H1 (cell line): ENCODE data around the gene NPIPA5. TPM values are rescaled to one million over a fixed set of nuclear protein-coding genes. Genes with fewer than 3 reads are reported as not detected.

Experiments
- CTCF ChIA-PET: fragments of 300-600 bp; sonication (Branson Sonifier 250); formaldehyde crosslinking; loops from one replicate; lab custom pipeline; 2021; ENCODE audit not compliant: partially characterized antibody; lab: Charles Lee
- POLR2A ChIA-PET: fragments of 300-600 bp; sonication (Branson Sonifier 250); formaldehyde crosslinking; loops from one replicate; lab custom pipeline; 2021; ENCODE audit warnings: inconsistent platforms; ENCODE audit not compliant: partially characterized antibody; lab: Charles Lee
- DNase-seq, 2 experiments: peaks; one replicate each; pipeline versions ENCODE4 v3.0.0 to v3.0.0-alpha.2; 2010 to 2022; ENCODE audit warnings: low spot score in 2 of 2, low read depth in 1 of 2, mixed read lengths in 1 of 2
- FAIRE-seq: peaks from 2 replicates; lab custom pipeline; 2011; peaks lifted over from hg19 to GRCh38; lab: Jason Lieb, UNC
- H2AFZ ChIP-seq: 2 replicates; pipeline ENCODE4 v1.8.1; 2012; ENCODE audit warnings: low read length, inconsistent platforms
- H2AK5ac ChIP-seq: 2 replicates; pipeline ENCODE4 v1.6.1; 2013; ENCODE audit warnings: low read depth, low read length
- H2BK120ac ChIP-seq: replicated peaks from 2 replicates; pipeline ENCODE3; 2013; ENCODE audit warnings: low read depth, low read length, inconsistent platforms
- H2BK12ac ChIP-seq: 2 replicates; pipeline ENCODE4 v1.6.1; 2013; ENCODE audit warnings: low read depth, low read length
- H2BK15ac ChIP-seq: 2 replicates; pipeline ENCODE4 v1.6.1; 2013; ENCODE audit warnings: low read length
- H2BK20ac ChIP-seq: 2 replicates; pipeline ENCODE4 v1.6.1; 2013; ENCODE audit warnings: low read length
- H2BK5ac ChIP-seq: 2 replicates; pipeline ENCODE4 v1.6.1; 2013; ENCODE audit warnings: low read depth, low read length
- H3K14ac ChIP-seq: 2 replicates; pipeline ENCODE4 v1.6.1; 2013; ENCODE audit warnings: inconsistent platforms; ENCODE audit not compliant: insufficient read length
- H3K18ac ChIP-seq: 2 replicates; pipeline ENCODE4 v1.6.1; 2013; ENCODE audit warnings: low read length; ENCODE audit errors: extremely low read depth
- H3K23ac ChIP-seq: 2 replicates; pipeline ENCODE4 v1.6.1; 2013; ENCODE audit warnings: inconsistent platforms; ENCODE audit not compliant: insufficient read length
- H3K23me2 ChIP-seq: 2 replicates; pipeline ENCODE4 v1.6.1; 2013; ENCODE audit warnings: low read depth, low read length
- H3K27ac ChIP-seq: 2 replicates; pipeline ENCODE4 v1.6.1; 2011; ENCODE audit warnings: low read depth, low read length, inconsistent platforms
- H3K27me3 ChIP-seq, 4 experiments: replicated peaks in 1 of 4; 1 replicate in 1 of 4; 2 replicates in 3 of 4; pipeline versions ENCODE4 v1.6.1 to v1.8.1; 2011 to 2013; ENCODE audit warnings: low read length in 3 of 4, mild to moderate bottlenecking in 3 of 4, inconsistent platforms in 2 of 4, mixed read lengths in 2 of 4, moderate library complexity in 1 of 4; ENCODE audit not compliant: control insufficient read depth in 3 of 4, insufficient read depth in 3 of 4; ENCODE audit errors: extremely low read depth in 1 of 4
- H3K36me3 ChIP-seq, 4 experiments: 2 replicates each; pipeline versions ENCODE4 v1.6.1 to v1.8.1; 2011 to 2013; ENCODE audit warnings: mild to moderate bottlenecking in 4 of 4, low read length in 3 of 4, moderate library complexity in 2 of 4, control low read depth in 1 of 4, inconsistent platforms in 1 of 4; ENCODE audit not compliant: insufficient read depth in 4 of 4, control insufficient read depth in 2 of 4
- H3K4ac ChIP-seq: replicated peaks from 2 replicates; pipeline ENCODE3; 2013; ENCODE audit warnings: low read length, low read depth, mixed read lengths, inconsistent platforms; ENCODE audit not compliant: insufficient read length
- H3K4me1 ChIP-seq, 4 experiments: replicated peaks in 1 of 4; 1 replicate in 1 of 4; 2 replicates in 3 of 4; pipeline versions ENCODE4 v1.6.1 to v1.8.1; 2011 to 2013; ENCODE audit warnings: low read length in 3 of 4, inconsistent platforms in 2 of 4, mixed read lengths in 1 of 4; ENCODE audit not compliant: insufficient read depth in 4 of 4, control insufficient read depth in 3 of 4
- H3K4me2 ChIP-seq, 2 experiments: 2 replicates each; pipeline versions ENCODE4 v1.6.1 to v1.8.1; 2011 to 2013; ENCODE audit warnings: low read depth in 2 of 2, low read length in 2 of 2, control low read depth in 1 of 2, inconsistent platforms in 1 of 2, mild to moderate bottlenecking in 1 of 2; ENCODE audit not compliant: insufficient read depth in 1 of 2
- H3K4me3 ChIP-seq, 4 experiments: fragments of 200-600, 300-600 bp in 1 of 4; sonication (generic), shearing (Covaris generic), sonication (Bioruptor Twin) in 1 of 4; 2 replicates each; pipeline versions ENCODE4 v1.5.1 to v1.8.1; 2011 to 2016; ENCODE audit warnings: low read length in 4 of 4, low read depth in 3 of 4, control low read depth in 2 of 4, inconsistent platforms in 2 of 4, mild to moderate bottlenecking in 2 of 4, mixed read lengths in 1 of 4, moderate library complexity in 1 of 4; ENCODE audit not compliant: insufficient read depth in 2 of 4; ENCODE audit errors: extremely low read depth in 1 of 4
- H3K56ac ChIP-seq: replicated peaks from 2 replicates; pipeline ENCODE3; 2013; ENCODE audit warnings: low read depth, mild to moderate bottlenecking, mixed read lengths, low read length, inconsistent platforms; ENCODE audit not compliant: insufficient read length
- H3K79me1 ChIP-seq: 2 replicates; pipeline ENCODE4 v1.6.1; 2013; ENCODE audit warnings: low read depth, low read length, control low read depth
- H3K79me2 ChIP-seq, 2 experiments: 2 replicates each; pipeline versions ENCODE4 v1.6.1 to v1.8.1; 2012 to 2013; ENCODE audit warnings: low read length in 2 of 2, mild to moderate bottlenecking in 2 of 2, inconsistent platforms in 1 of 2; ENCODE audit not compliant: insufficient read depth in 2 of 2, control insufficient read depth in 1 of 2
- H3K9ac ChIP-seq, 4 experiments: replicated peaks in 1 of 4; 1 replicate in 1 of 4; 2 replicates in 3 of 4; pipeline versions ENCODE4 v1.6.1 to v1.8.1; 2011 to 2013; ENCODE audit warnings: low read depth in 3 of 4, low read length in 3 of 4, control low read depth in 2 of 4, mild to moderate bottlenecking in 2 of 4, moderate library complexity in 2 of 4, inconsistent platforms in 1 of 4; ENCODE audit errors: extremely low read depth in 1 of 4
- H3K9me3 ChIP-seq, 2 experiments: 2 replicates each; pipeline versions ENCODE4 v1.6.1 to v1.8.1; 2012 to 2013; ENCODE audit warnings: mild to moderate bottlenecking in 2 of 2, moderate library complexity in 2 of 2, control low read depth in 1 of 2, inconsistent platforms in 1 of 2, low read depth in 1 of 2, low read length in 1 of 2, mixed read lengths in 1 of 2; ENCODE audit not compliant: insufficient read depth in 2 of 2
- H4K20me1 ChIP-seq, 2 experiments: replicated peaks in 1 of 2; 2 replicates each; pipeline versions ENCODE3 to v1.8.1; 2011 to 2013; ENCODE audit warnings: inconsistent platforms in 2 of 2, low read length in 2 of 2, mild to moderate bottlenecking in 1 of 2; ENCODE audit not compliant: insufficient read depth in 2 of 2, control insufficient read depth in 1 of 2
- H4K5ac ChIP-seq: 2 replicates; pipeline ENCODE4 v1.6.1; 2013; ENCODE audit warnings: low read length, low read depth, mixed read lengths, inconsistent platforms; ENCODE audit not compliant: insufficient read length
- H4K8ac ChIP-seq: 2 replicates; pipeline ENCODE4 v1.8.0; 2013; ENCODE audit warnings: mild to moderate bottlenecking, moderate library complexity, low read length, inconsistent platforms; ENCODE audit not compliant: insufficient read depth; ENCODE audit errors: extremely low read depth
- H4K91ac ChIP-seq: replicated peaks from 2 replicates; pipeline ENCODE3; 2013; ENCODE audit warnings: low read length, mixed read lengths, inconsistent platforms; ENCODE audit not compliant: insufficient read length
- ASH2L ChIP-seq: fragments of 200-600, 300-600 bp; sonication (generic); IDR thresholded peaks from one replicate; pipeline ENCODE4 v1.7.1; 2017; ENCODE audit warnings: low read length
- ATF3 ChIP-seq: IDR thresholded peaks from 2 replicates; pipeline ENCODE4 v1.6.1; 2011; ENCODE audit warnings: low read depth, mild to moderate bottlenecking, low read length; ENCODE audit not compliant: insufficient read depth
- CHD1 ChIP-seq: IDR thresholded peaks from 2 replicates; pipeline ENCODE4 v1.6.1; 2012; ENCODE audit warnings: low read depth, low read length, improper control_type of control experiment
- RAD21 ChIP-seq, 2 experiments: IDR thresholded peaks in 1 of 2; conservative IDR thresholded peaks in 1 of 2; 2 replicates each; pipeline ENCODE4 v1.6.1; 2011; ENCODE audit warnings: low read depth in 2 of 2, low read length in 2 of 2, improper control_type of control experiment in 1 of 2, inconsistent platforms in 1 of 2, mild to moderate bottlenecking in 1 of 2, moderate library complexity in 1 of 2
- SIX5 ChIP-seq: IDR thresholded peaks from 2 replicates; pipeline ENCODE4 v1.6.1; 2011; ENCODE audit warnings: mild to moderate bottlenecking, low read depth, low read length
- WGBS, 2 experiments: shearing (Covaris generic) in 1 of 2; methylation state at CpG; one replicate each; pipeline versions ENCODE4 v1.1.6 to v1.1.7; 2013 to 2015; ENCODE audit warnings: low lambda C conversion rate in 2 of 2, mixed read lengths in 2 of 2, inconsistent platforms in 1 of 2, low coverage in 1 of 2, missing lambda C conversion rate in 1 of 2; ENCODE audit not compliant: insufficient replicate concordance in 2 of 2, insufficient coverage in 1 of 2, insufficient read length in 1 of 2; ENCODE audit errors: extremely low coverage in 1 of 2, missing lambda C conversion rate in 1 of 2; 5-methylcytosine and 5-hydroxymethylcytosine counted together
- polyA plus RNA-seq, 7 experiments: library from polyadenylated mRNA; depleted of rRNA in 3 of 7; stranded (reverse) in 5 of 7; unstranded in 2 of 7; fragments of >200 nt in 5 of 7; fragments of 200-250 nt in 2 of 7; gene quantifications; 1 replicate in 5 of 7; 2 replicates in 1 of 7; 4 replicates in 1 of 7; pipeline versions ENCODE4 v1.2.1 to v1.2.3, GENCODE V29; 2011 to 2013; ENCODE audit warnings: missing spikeins in 2 of 7, mixed read lengths in 2 of 7
- total RNA-seq: library from RNA; stranded (reverse); fragmentation: NEBNext Ultra II Directional; extraction: Animal tissue kit (Norgen Biotek cat#: 25700); gene quantifications from 2 replicates; pipeline ENCODE4 v1.2.1, GENCODE V29; 2021
- TF ChIP-seq, protein P1 (sequence below), 3 experiments: IDR thresholded peaks; 1 replicate in 2 of 3; 2 replicates in 1 of 3; pipeline versions ENCODE4 v1.5.1 to v1.6.1; 2011; ENCODE audit warnings: low read length in 3 of 3, mild to moderate bottlenecking in 3 of 3, inconsistent platforms in 2 of 3, low read depth in 1 of 3, moderate library complexity in 1 of 3; ENCODE audit not compliant: insufficient read depth in 1 of 3; ENCODE audit errors: control extremely low read depth in 1 of 3

The NPIPA5 gene
- total and polyA plus RNA-seq, 2 of the 8 experiments (the other 6 are each of a cell fraction or from before 2014, with no cell fraction given): 0.61 to 4.1 TPM

- Histone ChIP-seq H2BK12ac (no peak overlapping the region), H3K27me3 (no peaks in the 10 kb centered on the region), H3K14ac (no peak overlapping the region), H3K9me3 (no peaks in the 10 kb centered on the region), H2BK20ac (no peak overlapping the region), H3K56ac (no peak overlapping the region), H2AK5ac (no peak overlapping the region), H3K18ac (no peak overlapping the region), H3K23me2 (no peaks in the 10 kb centered on the region), H3K23ac (no peak overlapping the region), H4K91ac (no peak overlapping the region), H3K4ac (no peak overlapping the region), H2BK120ac (no peak overlapping the region), H3K9ac (no peak overlapping the region), H4K5ac (no peak overlapping the region), H3K36me3 (no peaks in the 10 kb centered on the region), H3K4me1 (no peaks in the 10 kb centered on the region), H3K79me1 (no peaks in the 10 kb centered on the region), H3K79me2 (no peaks in the 10 kb centered on the region), H2AFZ (no peak overlapping the region), H4K20me1 (no peaks in the 10 kb centered on the region), H4K8ac (no peak overlapping the region), H3K4me3 (no peak overlapping the region), H3K4me2 (no peak overlapping the region; a peak in 1 of 4 replicates), H3K27ac (no peak overlapping the region), H2BK5ac (no peak overlapping the region), H2BK15ac (no peak overlapping the region)
- ChIA-PET CTCF (interaction anchor here (0.6 to 4.8 kb wide), 9 partner anchors 9 to 123 kb away, joined by 3 to 14 read pairs (median 4); no protein-coding TSS in a partner anchor), POLR2A (no interaction called here)
- DNase-seq (no peak), FAIRE-seq (no peak)
- TF ChIP-seq CHD1 (no peak), ATF3 (no peak), ASH2L (no peak), RAD21 (IDR thresholded peaks at IDR 0.05 in 1 of 2, conservative IDR thresholded peaks at IDR 0.05 in 1 of 2; ENCODE audit: low read depth in 2 of 2, low read length in 2 of 2) (peak; percentile 42 to 45; a peak in 3 of 4 replicates), SIX5 (no peak)
- TF ChIP-seq, protein P1, sequence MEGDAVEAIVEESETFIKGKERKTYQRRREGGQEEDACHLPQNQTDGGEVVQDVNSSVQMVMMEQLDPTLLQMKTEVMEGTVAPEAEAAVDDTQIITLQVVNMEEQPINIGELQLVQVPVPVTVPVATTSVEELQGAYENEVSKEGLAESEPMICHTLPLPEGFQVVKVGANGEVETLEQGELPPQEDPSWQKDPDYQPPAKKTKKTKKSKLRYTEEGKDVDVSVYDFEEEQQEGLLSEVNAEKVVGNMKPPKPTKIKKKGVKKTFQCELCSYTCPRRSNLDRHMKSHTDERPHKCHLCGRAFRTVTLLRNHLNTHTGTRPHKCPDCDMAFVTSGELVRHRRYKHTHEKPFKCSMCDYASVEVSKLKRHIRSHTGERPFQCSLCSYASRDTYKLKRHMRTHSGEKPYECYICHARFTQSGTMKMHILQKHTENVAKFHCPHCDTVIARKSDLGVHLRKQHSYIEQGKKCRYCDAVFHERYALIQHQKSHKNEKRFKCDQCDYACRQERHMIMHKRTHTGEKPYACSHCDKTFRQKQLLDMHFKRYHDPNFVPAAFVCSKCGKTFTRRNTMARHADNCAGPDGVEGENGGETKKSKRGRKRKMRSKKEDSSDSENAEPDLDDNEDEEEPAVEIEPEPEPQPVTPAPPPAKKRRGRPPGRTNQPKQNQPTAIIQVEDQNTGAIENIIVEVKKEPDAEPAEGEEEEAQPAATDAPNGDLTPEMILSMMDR (IDR thresholded peaks at IDR 0.05; ENCODE audit: control extremely low read depth in 1 of 3, insufficient read depth in 1 of 3, low read depth in 1 of 3, low read length in 3 of 3): peak in 2 of 3 experiments; percentile 16 to 35; a peak in 2 of 4 replicates
- 65% methylated on average over 8 of the region's 8 CpGs; no CpG with 5 or more reads in 1 of the 2 experiments for WGBS, 2 experiments
These were observed 49.6 kb upstream of the NPIPA5 start for GRCh38 chr16:15427648-15428239.
